ENCODE results near the gene ACER1.

- no peak for TF ChIP-seq CTCF (IDR thresholded peaks at IDR 0.05)
- TF ChIP-seq POLR2AphosphoS5 (IDR thresholded peaks at IDR 0.05): no peak
Observed at GRCh38 chr19:6263306-6263705, 70.1 kb downstream of the ACER1 start.

Measured in prostate gland (tissue), 2 donors.